Measurements from ENCODE around the gene ALDH7A1.

The ALDH7A1 gene

DNA sequence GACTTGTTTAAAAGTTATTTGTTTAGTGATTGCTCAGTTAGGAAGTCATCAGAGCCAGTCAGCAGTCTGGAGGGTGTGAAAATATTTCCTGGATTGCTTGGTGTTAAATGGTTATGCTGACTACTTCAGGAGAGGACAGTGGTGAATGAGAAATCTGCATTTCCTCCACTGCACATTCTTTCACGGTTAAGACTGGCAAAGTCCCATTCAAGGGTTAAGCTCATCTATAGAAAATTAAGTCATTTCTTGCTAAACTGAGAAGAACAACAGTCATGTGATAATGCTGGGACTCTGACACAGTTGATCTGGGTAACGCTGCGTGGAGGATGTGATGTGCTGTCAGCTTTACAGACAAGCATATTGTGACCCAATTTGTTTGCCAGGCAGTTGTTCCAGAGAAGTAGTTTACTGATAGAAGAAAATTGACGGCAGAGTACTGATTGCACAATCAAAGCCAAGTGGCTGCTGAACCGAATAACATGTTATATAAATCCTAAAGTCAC is 91.4 kb downstream of the ALDH7A1 start:
- no peak for DNase-seq (ENCODE audit: extremely low read depth, insufficient read length)
- no peaks in the 10 kb centered on the region for H3K27me3 ChIP-seq (replicated peaks; ENCODE audit: control insufficient read depth, insufficient read depth, low read length)
- no peak overlapping the region for H3K4me3 ChIP-seq (replicated peaks; ENCODE audit: low read depth, low read length)
- H3K36me3 ChIP-seq (ENCODE audit: control insufficient read depth, insufficient read depth, low read length) = no peaks in the 10 kb centered on the region
- TF ChIP-seq, protein P1, sequence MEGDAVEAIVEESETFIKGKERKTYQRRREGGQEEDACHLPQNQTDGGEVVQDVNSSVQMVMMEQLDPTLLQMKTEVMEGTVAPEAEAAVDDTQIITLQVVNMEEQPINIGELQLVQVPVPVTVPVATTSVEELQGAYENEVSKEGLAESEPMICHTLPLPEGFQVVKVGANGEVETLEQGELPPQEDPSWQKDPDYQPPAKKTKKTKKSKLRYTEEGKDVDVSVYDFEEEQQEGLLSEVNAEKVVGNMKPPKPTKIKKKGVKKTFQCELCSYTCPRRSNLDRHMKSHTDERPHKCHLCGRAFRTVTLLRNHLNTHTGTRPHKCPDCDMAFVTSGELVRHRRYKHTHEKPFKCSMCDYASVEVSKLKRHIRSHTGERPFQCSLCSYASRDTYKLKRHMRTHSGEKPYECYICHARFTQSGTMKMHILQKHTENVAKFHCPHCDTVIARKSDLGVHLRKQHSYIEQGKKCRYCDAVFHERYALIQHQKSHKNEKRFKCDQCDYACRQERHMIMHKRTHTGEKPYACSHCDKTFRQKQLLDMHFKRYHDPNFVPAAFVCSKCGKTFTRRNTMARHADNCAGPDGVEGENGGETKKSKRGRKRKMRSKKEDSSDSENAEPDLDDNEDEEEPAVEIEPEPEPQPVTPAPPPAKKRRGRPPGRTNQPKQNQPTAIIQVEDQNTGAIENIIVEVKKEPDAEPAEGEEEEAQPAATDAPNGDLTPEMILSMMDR (IDR thresholded peaks at IDR 0.05; ENCODE audit: insufficient read depth, low read length, poor library complexity, severe bottlenecking) = no peak

DNA sequence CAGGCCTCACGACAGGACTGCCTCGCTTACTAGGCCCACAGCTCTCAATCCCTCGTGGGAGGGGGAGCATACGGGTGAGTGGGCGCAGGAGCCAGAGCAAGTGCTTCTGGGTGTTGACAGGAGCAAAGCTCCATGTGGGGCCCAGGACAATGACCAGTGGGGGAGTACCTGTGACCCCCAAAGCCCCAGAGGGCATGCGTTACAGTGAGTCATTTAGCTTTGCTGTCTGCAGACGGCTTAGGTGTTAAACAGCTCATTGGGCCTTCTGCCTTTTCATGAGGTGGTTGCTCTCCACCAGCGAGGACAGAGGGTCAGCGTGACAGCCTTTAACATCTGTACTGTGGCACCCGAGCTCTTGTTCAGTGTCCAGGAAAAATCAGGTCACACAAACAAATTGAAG is 93.6 kb downstream of the ALDH7A1 start:
- no peak overlapping the region for H3K4me3 ChIP-seq (replicated peaks; ENCODE audit: low read depth, low read length)
- H3K36me3 ChIP-seq (ENCODE audit: control insufficient read depth, insufficient read depth, low read length) = no peaks in the 10 kb centered on the region
- TF ChIP-seq, protein P1 (IDR thresholded peaks at IDR 0.05; ENCODE audit: insufficient read depth, low read length, poor library complexity, severe bottlenecking) = no peak
- no peaks in the 10 kb centered on the region for H3K27me3 ChIP-seq (replicated peaks; ENCODE audit: control insufficient read depth, insufficient read depth, low read length)
- no peak for DNase-seq (ENCODE audit: extremely low read depth, insufficient read length)

DNA sequence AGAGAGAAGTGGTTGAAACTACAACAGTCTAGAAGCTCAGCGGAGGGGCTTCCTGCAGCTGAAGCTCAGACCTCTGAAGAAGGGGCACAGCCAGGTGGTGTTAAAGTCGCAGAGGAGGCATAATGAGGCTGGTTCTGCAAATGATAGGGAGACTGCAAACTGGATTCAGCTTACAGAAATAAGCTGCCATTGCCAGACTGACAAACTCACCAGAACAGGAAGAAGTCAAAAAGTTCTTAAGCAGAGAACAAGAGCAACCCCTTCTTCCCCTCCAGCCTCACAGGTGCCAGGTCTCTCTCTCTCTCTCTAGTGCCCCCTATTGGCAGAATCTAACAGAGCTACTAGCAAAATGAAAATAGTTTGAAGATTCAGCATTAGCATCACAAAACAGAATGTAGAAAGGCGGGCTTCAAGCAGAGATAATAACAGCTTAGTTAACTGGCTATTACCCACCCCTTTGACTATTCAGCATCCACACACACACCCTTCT is 95.1 kb downstream of the ALDH7A1 start:
- TF ChIP-seq, protein P1 (IDR thresholded peaks at IDR 0.05; ENCODE audit: insufficient read depth, low read length, poor library complexity, severe bottlenecking) = peak; percentile 69
- Histone ChIP-seq H3K27me3 (replicated peaks; ENCODE audit: control insufficient read depth, insufficient read depth, low read length) (no peaks in the 10 kb centered on the region), H3K36me3 (ENCODE audit: control insufficient read depth, insufficient read depth, low read length) (no peaks in the 10 kb centered on the region), H3K4me3 (replicated peaks; ENCODE audit: low read depth, low read length) (no peak overlapping the region)
- peak; percentile 23 for DNase-seq (ENCODE audit: extremely low read depth, insufficient read length)

DNA sequence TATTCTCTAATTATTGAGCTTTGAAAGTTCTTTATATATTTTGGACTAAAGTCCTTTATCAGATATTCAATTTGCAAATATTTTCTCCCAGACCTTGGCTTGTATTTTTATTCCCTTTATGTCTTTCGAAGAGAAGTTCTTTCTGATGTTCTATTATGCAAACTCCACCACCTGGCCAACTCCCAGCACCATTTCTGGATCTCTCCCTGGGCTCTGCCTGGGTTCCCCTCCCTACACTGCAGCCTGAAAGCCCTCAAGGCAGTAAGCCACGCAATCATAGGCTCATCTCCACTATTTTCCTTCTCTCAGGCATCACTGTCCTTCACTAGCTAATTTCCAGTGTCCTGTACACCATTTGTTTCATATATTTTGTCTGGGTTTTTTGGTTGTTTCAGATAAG is 95.7 kb downstream of the ALDH7A1 start:
- H3K36me3 ChIP-seq (ENCODE audit: control insufficient read depth, insufficient read depth, low read length) = no peaks in the 10 kb centered on the region; the same call in 1 of the 2 replicates
- DNase-seq (ENCODE audit: extremely low read depth, insufficient read length) = no peak
- no peak overlapping the region for H3K4me3 ChIP-seq (replicated peaks; ENCODE audit: low read depth, low read length)
- H3K27me3 ChIP-seq (replicated peaks; ENCODE audit: control insufficient read depth, insufficient read depth, low read length) = no peaks in the 10 kb centered on the region
- TF ChIP-seq, protein P1 (IDR thresholded peaks at IDR 0.05; ENCODE audit: insufficient read depth, low read length, poor library complexity, severe bottlenecking) = no peak

DNA sequence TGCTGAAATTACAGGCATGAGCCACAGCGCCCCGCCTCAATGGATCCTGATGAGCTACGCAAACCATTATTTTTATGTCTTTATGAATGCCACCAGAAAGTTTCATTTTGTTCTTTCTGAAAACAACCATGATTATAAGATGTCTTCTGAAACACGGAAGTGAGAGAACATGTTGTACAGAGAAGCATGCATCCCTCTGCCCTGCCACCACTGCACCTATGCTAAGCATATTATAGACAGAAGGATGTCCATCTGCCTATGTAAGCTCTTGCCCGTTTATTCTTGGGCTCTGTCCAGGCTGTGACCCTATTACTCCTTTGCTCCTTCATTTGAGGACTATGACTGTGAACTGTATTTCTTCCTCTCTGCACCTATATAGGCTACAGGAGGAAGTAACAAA is 97.5 kb downstream of the ALDH7A1 start:
- Histone ChIP-seq H3K36me3 (ENCODE audit: control insufficient read depth, insufficient read depth, low read length) (no peaks in the 10 kb centered on the region; the same call in 1 of the 2 replicates), H3K4me3 (replicated peaks; ENCODE audit: low read depth, low read length) (no peak overlapping the region), H3K27me3 (replicated peaks; ENCODE audit: control insufficient read depth, insufficient read depth, low read length) (no peaks in the 10 kb centered on the region)
- TF ChIP-seq, protein P1 (IDR thresholded peaks at IDR 0.05; ENCODE audit: insufficient read depth, low read length, poor library complexity, severe bottlenecking) = no peak
- no peak for DNase-seq (ENCODE audit: extremely low read depth, insufficient read length)

DNA sequence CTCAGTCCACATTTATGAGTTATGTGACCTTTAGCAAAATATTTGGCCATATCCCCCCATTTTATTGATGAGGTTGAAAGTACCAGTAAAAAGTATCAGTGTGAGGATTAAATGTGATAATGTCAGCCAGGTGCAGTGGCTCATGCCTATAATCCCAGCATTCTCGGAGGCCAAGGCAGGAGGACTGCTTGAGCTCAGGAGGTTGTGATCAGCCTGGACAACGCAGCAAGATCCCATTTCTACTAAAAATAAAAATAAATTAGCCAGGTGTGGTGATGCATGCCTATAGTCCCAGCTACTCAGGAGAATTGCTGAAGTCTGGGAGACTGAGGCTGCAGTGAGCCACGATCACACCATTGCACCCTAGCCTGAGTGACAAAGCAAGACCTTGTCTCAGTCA is 100.6 kb downstream of the ALDH7A1 start:
- H3K27me3 ChIP-seq (replicated peaks; ENCODE audit: control insufficient read depth, insufficient read depth, low read length) = no peaks in the 10 kb centered on the region
- TF ChIP-seq, protein P1 (IDR thresholded peaks at IDR 0.05; ENCODE audit: insufficient read depth, low read length, poor library complexity, severe bottlenecking) = no peak
- peaks cover 2% of the 10 kb centered on the region for H3K36me3 ChIP-seq (ENCODE audit: control insufficient read depth, insufficient read depth, low read length)
- DNase-seq (ENCODE audit: extremely low read depth, insufficient read length) = no peak
- H3K4me3 ChIP-seq (replicated peaks; ENCODE audit: low read depth, low read length) = no peak overlapping the region

All from GM06990 (cell line).